Trophoblast cell (in vitro differentiated cells and primary cell): ENCODE data around the gene IFNLR1.

ENCODE experiments used
- DNase-seq, 2 donors: peaks; one replicate each; pipeline ENCODE4 v3.0.0-alpha.2; 2016
- H2AFZ ChIP-seq: 2 replicates; pipeline ENCODE4 v1.6.1; 2013; ENCODE audit warnings: low read length, moderate library complexity, mild to moderate bottlenecking; ENCODE audit not compliant: insufficient read depth, poor library complexity
- H2AK5ac ChIP-seq: 2 replicates; pipeline ENCODE4 v1.6.1; 2013; ENCODE audit warnings: mild to moderate bottlenecking, low read length
- H2BK120ac ChIP-seq: 2 replicates; pipeline ENCODE4 v1.6.1; 2013; ENCODE audit warnings: low read length, mild to moderate bottlenecking, moderate library complexity; ENCODE audit not compliant: insufficient read depth, poor library complexity
- H2BK12ac ChIP-seq: 2 replicates; pipeline ENCODE4 v1.6.1; 2013; ENCODE audit warnings: mild to moderate bottlenecking, low read length, moderate library complexity
- H2BK5ac ChIP-seq: 2 replicates; pipeline ENCODE4 v1.6.1; 2013; ENCODE audit warnings: low read length, low read depth, moderate library complexity, mild to moderate bottlenecking; ENCODE audit not compliant: poor library complexity
- H3K14ac ChIP-seq: 2 replicates; pipeline ENCODE4 v1.6.1; 2013; ENCODE audit warnings: mild to moderate bottlenecking, low read length
- H3K18ac ChIP-seq: 2 replicates; pipeline ENCODE4 v1.6.1; 2013; ENCODE audit warnings: mild to moderate bottlenecking, low read length
- H3K23ac ChIP-seq: 2 replicates; pipeline ENCODE4 v1.6.1; 2013; ENCODE audit warnings: low read length
- H3K27ac ChIP-seq: 2 replicates; pipeline ENCODE4 v1.5.1; 2013; ENCODE audit warnings: low read depth, mild to moderate bottlenecking, inconsistent platforms, low read length, moderate library complexity
- H3K27me3 ChIP-seq: 2 replicates; pipeline ENCODE4 v1.6.1; 2013; ENCODE audit warnings: inconsistent platforms, mild to moderate bottlenecking, low read length, moderate library complexity; ENCODE audit not compliant: insufficient read depth
- H3K36me3 ChIP-seq, 2 experiments: 1 replicate in 1 of 2; 2 replicates in 1 of 2; pipeline ENCODE4 v1.6.1; 2013; ENCODE audit warnings: low read length in 2 of 2, mild to moderate bottlenecking in 2 of 2, moderate library complexity in 1 of 2; ENCODE audit not compliant: insufficient read depth in 2 of 2, control insufficient read depth in 1 of 2
- H3K4ac ChIP-seq: 2 replicates; pipeline ENCODE4 v1.6.1; 2013; ENCODE audit warnings: low read depth, mild to moderate bottlenecking, low read length, moderate library complexity
- H3K4me1 ChIP-seq, 2 experiments: 1 replicate in 1 of 2; 2 replicates in 1 of 2; pipeline ENCODE4 v1.6.1; 2013; ENCODE audit warnings: low read length in 2 of 2, mild to moderate bottlenecking in 2 of 2, moderate library complexity in 1 of 2; ENCODE audit not compliant: insufficient read depth in 2 of 2, control insufficient read depth in 1 of 2
- H3K4me2 ChIP-seq: 2 replicates; pipeline ENCODE4 v1.6.1; 2013; ENCODE audit warnings: inconsistent platforms, mild to moderate bottlenecking, low read length, moderate library complexity
- H3K4me3 ChIP-seq: 2 replicates; pipeline ENCODE4 v1.5.1; 2013; ENCODE audit warnings: mild to moderate bottlenecking, low read depth, low read length, inconsistent platforms
- H3K79me1 ChIP-seq: one replicate; pipeline ENCODE4 v1.6.1; 2013; ENCODE audit warnings: low read length
- H3K79me2 ChIP-seq: 2 replicates; pipeline ENCODE4 v1.6.1; 2013; ENCODE audit warnings: low read length, mild to moderate bottlenecking; ENCODE audit not compliant: control insufficient read depth, insufficient read depth, poor library complexity
- H3K9ac ChIP-seq: 2 replicates; pipeline ENCODE4 v1.6.1; 2013; ENCODE audit warnings: mild to moderate bottlenecking, low read length
- H3K9me3 ChIP-seq: 2 replicates; pipeline ENCODE4 v1.6.1; 2013; ENCODE audit warnings: low read depth, mild to moderate bottlenecking, control low read depth, inconsistent platforms, low read length; ENCODE audit not compliant: insufficient read depth
- H4K12ac ChIP-seq: 2 replicates; pipeline ENCODE4 v1.6.1; 2013; ENCODE audit warnings: low read depth, mild to moderate bottlenecking, low read length, moderate library complexity
- H4K8ac ChIP-seq: 2 replicates; pipeline ENCODE4 v1.6.1; 2013; ENCODE audit warnings: low read depth, mild to moderate bottlenecking, low read length, moderate library complexity
- H4K91ac ChIP-seq: one replicate; pipeline ENCODE4 v1.6.1; 2013; ENCODE audit warnings: low read depth, mild to moderate bottlenecking, low read length, moderate library complexity
- WGBS: extraction: QIAGEN DNeasy Blood & Tissue Kit; methylation state at CpG from one replicate; pipeline ENCODE4 v1.1.7; 2013; ENCODE audit warnings: missing lambda C conversion rate; ENCODE audit not compliant: insufficient read length, insufficient coverage; ENCODE audit errors: extremely low coverage; 5-methylcytosine and 5-hydroxymethylcytosine counted together

IFNLR1 gene

GRCh38 chr1:24190983-24191461, 3.9 kb upstream of the IFNLR1 start:
- H3K4me3 ChIP-seq: no peak overlapping the region
- H2AK5ac ChIP-seq: no peak overlapping the region
- no peak overlapping the region for H3K4ac ChIP-seq
- no peaks in the 10 kb centered on the region for H3K9me3 ChIP-seq
- no peaks in the 10 kb centered on the region for H3K36me3 ChIP-seq
- H2BK120ac ChIP-seq: no peak overlapping the region
- no peak overlapping the region for H3K18ac ChIP-seq
- no peak overlapping the region for H4K91ac ChIP-seq
- no peak overlapping the region for H2BK5ac ChIP-seq
- no peak overlapping the region for H3K9ac ChIP-seq
- H3K27ac ChIP-seq: no peak overlapping the region
- no peaks in the 10 kb centered on the region for H3K27me3 ChIP-seq
- no peak for DNase-seq
- peaks cover 6% of the 10 kb centered on the region for H3K79me1 ChIP-seq
- no peak overlapping the region for H4K12ac ChIP-seq
- no peak overlapping the region for H3K4me2 ChIP-seq
- H3K4me1 ChIP-seq: peaks cover 6 to 7% of the 10 kb centered on the region in 2 experiments
- no peak overlapping the region for H2AFZ ChIP-seq
- H4K8ac ChIP-seq: no peak overlapping the region
- H3K23ac ChIP-seq: no peak overlapping the region
- no peak overlapping the region for H2BK12ac ChIP-seq
- H3K14ac ChIP-seq: no peak overlapping the region
- no CpG with 5 or more reads among the region's 3 CpGs for WGBS
- H3K79me2 ChIP-seq: peaks cover 3% of the 10 kb centered on the region

DNA sequence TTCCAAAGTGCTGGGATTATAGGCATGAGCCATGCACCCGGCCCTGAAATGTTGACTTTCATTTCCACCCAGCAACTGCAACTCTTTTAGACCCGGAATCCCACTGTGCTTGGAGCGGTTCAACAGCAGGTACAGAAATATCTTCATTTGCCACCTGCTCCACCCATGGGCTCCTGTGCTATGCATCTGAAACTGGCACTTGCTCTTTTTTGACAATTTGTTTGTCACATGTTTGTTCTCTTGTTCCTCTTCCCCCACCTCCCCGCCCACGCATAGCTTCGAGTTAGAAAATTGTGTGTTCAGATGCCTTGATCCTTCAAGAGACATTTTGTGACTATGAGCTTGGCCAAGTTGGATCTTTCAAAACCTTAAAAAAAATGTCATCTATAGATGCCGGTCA, 2.4 kb upstream of the IFNLR1 start:
- no peaks in the 10 kb centered on the region for H3K36me3 ChIP-seq
- H3K27me3 ChIP-seq: no peaks in the 10 kb centered on the region
- H4K12ac ChIP-seq: no peak overlapping the region
- H3K9ac ChIP-seq: no peak overlapping the region
- no peak overlapping the region for H3K4me3 ChIP-seq
- DNase-seq: no peak
- no peak overlapping the region for H2BK120ac ChIP-seq
- H2BK5ac ChIP-seq: no peak overlapping the region
- H3K79me1 ChIP-seq: peaks cover 6% of the 10 kb centered on the region
- H2AFZ ChIP-seq: no peak overlapping the region
- no peak overlapping the region for H3K14ac ChIP-seq
- H2AK5ac ChIP-seq: no peak overlapping the region
- no peak overlapping the region for H4K8ac ChIP-seq
- peaks cover 3% of the 10 kb centered on the region for H3K79me2 ChIP-seq
- WGBS: no CpG with 5 or more reads among the region's 7 CpGs
- H2BK12ac ChIP-seq: no peak overlapping the region
- no peak overlapping the region for H3K18ac ChIP-seq
- no peak overlapping the region for H3K4me2 ChIP-seq
- peaks cover 6 to 9% of the 10 kb centered on the region in 2 experiments for H3K4me1 ChIP-seq
- H3K23ac ChIP-seq: no peak overlapping the region
- no peak overlapping the region for H4K91ac ChIP-seq
- no peaks in the 10 kb centered on the region for H3K9me3 ChIP-seq
- H3K4ac ChIP-seq: no peak overlapping the region
- H3K27ac ChIP-seq: no peak overlapping the region

DNA sequence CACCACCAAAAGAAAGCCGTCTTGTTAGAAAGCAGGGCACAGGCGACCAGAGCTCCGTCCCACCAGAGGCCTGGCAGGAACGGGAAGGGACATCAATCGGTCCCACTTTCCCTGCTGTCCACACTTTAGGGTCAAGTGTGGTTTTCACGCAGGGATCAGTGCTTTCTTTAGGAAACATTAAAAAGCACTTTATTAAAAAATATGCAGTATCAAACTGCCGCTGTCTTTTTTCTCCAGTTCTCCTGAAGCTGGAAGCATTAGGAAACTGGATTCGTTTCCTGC, 437 bp downstream of the IFNLR1 start:
- H4K8ac ChIP-seq: peak overlapping the region; percentile 97
- H3K4ac ChIP-seq: peak overlapping the region; percentile 87
- H3K23ac ChIP-seq: no peak overlapping the region

DNA sequence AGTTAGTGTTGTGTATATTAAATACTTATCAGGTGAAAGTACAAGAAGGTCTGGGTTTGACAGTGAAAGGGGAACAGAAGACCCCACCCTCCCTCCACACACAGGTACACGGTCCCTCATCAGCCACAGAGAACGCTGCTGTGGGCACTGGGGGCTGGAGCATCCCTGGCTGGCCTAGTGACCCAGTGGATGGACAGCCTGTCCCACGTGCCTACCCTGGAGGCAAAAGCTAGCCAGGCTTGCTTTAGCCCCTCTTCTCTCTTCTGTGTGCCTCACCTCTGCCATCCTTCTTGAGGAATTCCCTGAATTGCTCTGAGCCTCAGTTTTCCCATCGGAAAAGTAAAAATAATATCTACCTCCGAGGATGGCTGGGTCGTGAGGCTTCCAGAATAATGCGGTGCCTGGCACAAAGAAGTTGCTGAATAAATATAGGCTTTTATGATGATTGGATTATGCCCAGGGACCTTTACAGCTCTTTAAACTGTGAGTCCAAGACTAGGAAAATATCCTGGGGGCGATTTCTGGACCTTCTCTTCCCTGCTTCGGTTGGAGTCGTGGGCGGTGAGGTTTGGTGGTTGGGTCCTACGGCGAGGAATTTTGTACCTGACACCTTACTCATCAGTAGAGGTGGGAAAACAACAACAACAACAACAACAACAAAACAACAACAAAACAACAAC, 918 bp downstream of the IFNLR1 start:
- Histone ChIP-seq H4K8ac (no peak overlapping the region), H2BK12ac (no peak overlapping the region)

More for the DNA sequence above, 437 bp downstream of the IFNLR1 start:
- no peak overlapping the region for H4K12ac ChIP-seq
- no CpG with 5 or more reads among the region's 8 CpGs for WGBS
- H3K9ac ChIP-seq: no peak overlapping the region
- H3K4me3 ChIP-seq: no peak overlapping the region
- H3K4me2 ChIP-seq: peak overlapping the region; percentile 85
- H4K91ac ChIP-seq: peak overlapping the region; percentile 81
- H3K9me3 ChIP-seq: no peaks in the 10 kb centered on the region
- no peak overlapping the region for H2BK5ac ChIP-seq
- H3K79me1 ChIP-seq: peaks cover 6% of the 10 kb centered on the region
- peak in 1 of 2 donors; percentile 7 for DNase-seq
- H3K14ac ChIP-seq: peak overlapping the region; percentile 66
- no peak overlapping the region for H2BK12ac ChIP-seq
- peaks cover 6 to 9% of the 10 kb centered on the region in 2 experiments for H3K4me1 ChIP-seq
- peak overlapping the region; percentile 82 for H2BK120ac ChIP-seq
- H3K27ac ChIP-seq: no peak overlapping the region
- peak overlapping the region; percentile 82 for H3K18ac ChIP-seq
- H3K27me3 ChIP-seq: no peaks in the 10 kb centered on the region
- H3K36me3 ChIP-seq: no peaks in the 10 kb centered on the region
- H3K79me2 ChIP-seq: peaks cover 3% of the 10 kb centered on the region
- H2AFZ ChIP-seq: peak overlapping the region; percentile 92
- H2AK5ac ChIP-seq: no peak overlapping the region

More for the DNA sequence above, 918 bp downstream of the IFNLR1 start:
- Histone ChIP-seq H4K91ac (no peak overlapping the region), H3K27ac (no peak overlapping the region), H3K9ac (no peak overlapping the region), H3K23ac (no peak overlapping the region), H2BK5ac (no peak overlapping the region), H3K18ac (no peak overlapping the region), H3K14ac (no peak overlapping the region), H4K12ac (no peak overlapping the region), H3K9me3 (no peaks in the 10 kb centered on the region), H3K79me2 (peaks cover 3% of the 10 kb centered on the region), H3K36me3 (no peaks in the 10 kb centered on the region), H3K4me3 (no peak overlapping the region), H3K4ac (no peak overlapping the region), H3K79me1 (peaks cover 6% of the 10 kb centered on the region), H2AK5ac (no peak overlapping the region), H2BK120ac (no peak overlapping the region), H3K4me2 (peak overlapping the region; percentile 85), H2AFZ (no peak overlapping the region), H3K27me3 (no peaks in the 10 kb centered on the region), H3K4me1 (peaks cover 6 to 9% of the 10 kb centered on the region in 2 experiments)
- DNase-seq: no peak
- WGBS: no CpG with 5 or more reads among the region's 13 CpGs
